Fibroblast of lung (primary cell): ENCODE results near the gene PDZRN4. TPM values are rescaled to one million over a fixed set of nuclear protein-coding genes. Genes with fewer than 3 reads are reported as not detected.
"Not testable (repeated sequence)": the region's sequence is repeated elsewhere in the genome, so short reads cannot be mapped to it uniquely, and the experiment has no call there.

Experiments used
- DNase-seq, 2 donors: peaks; one replicate each; pipeline versions ENCODE4 v3.0.0 to v3.0.0-alpha.2; 2010; ENCODE audit warnings: low read depth in 2 of 2
- H2AFZ ChIP-seq: 2 replicates; pipeline ENCODE4 v1.5.1; 2012; ENCODE audit warnings: low read length, control low read depth, inconsistent platforms
- H3K27ac ChIP-seq: 2 replicates; pipeline ENCODE4 v1.5.1; 2011; ENCODE audit warnings: low read length, control low read depth; ENCODE audit not compliant: insufficient read depth
- H3K27me3 ChIP-seq: 2 replicates; pipeline ENCODE4 v1.5.1; 2011; ENCODE audit warnings: mild to moderate bottlenecking, low read length; ENCODE audit not compliant: control insufficient read depth, insufficient read depth
- H3K36me3 ChIP-seq: 2 replicates; pipeline ENCODE4 v1.5.1; 2011; ENCODE audit warnings: low read length; ENCODE audit not compliant: control insufficient read depth, insufficient read depth
- H3K4me1 ChIP-seq: 2 replicates; pipeline ENCODE4 v1.5.1; 2011; ENCODE audit warnings: low read length; ENCODE audit not compliant: control insufficient read depth, insufficient read depth; ENCODE audit errors: extremely low read depth
- H3K4me2 ChIP-seq: 2 replicates; pipeline ENCODE4 v1.5.1; 2011; ENCODE audit warnings: low read length, control low read depth; ENCODE audit not compliant: insufficient read depth; ENCODE audit errors: extremely low read depth
- H3K4me3 ChIP-seq, 4 experiments: fragments of 200-600 bp in 1 of 4; sonication (generic) in 1 of 4; replicated peaks in 1 of 4; 2 replicates each; pipeline ENCODE4 v1.5.1; 2011 to 2016; ENCODE audit warnings: low read length in 4 of 4, low read depth in 3 of 4, mild to moderate bottlenecking in 3 of 4, control low read depth in 2 of 4, inconsistent platforms in 1 of 4, mixed read lengths in 1 of 4; ENCODE audit not compliant: insufficient read depth in 1 of 4; ENCODE audit errors: control extremely low read depth in 1 of 4
- H3K79me2 ChIP-seq: 2 replicates; pipeline ENCODE4 v1.5.1; 2012; ENCODE audit warnings: mild to moderate bottlenecking, low read length, inconsistent platforms; ENCODE audit not compliant: control insufficient read depth, insufficient read depth
- H3K9ac ChIP-seq: 2 replicates; pipeline ENCODE4 v1.5.1; 2011; ENCODE audit warnings: mild to moderate bottlenecking, low read length, control low read depth; ENCODE audit not compliant: insufficient read depth
- H3K9me3 ChIP-seq: 2 replicates; pipeline ENCODE4 v1.5.1; 2012; ENCODE audit warnings: low read depth, low read length; ENCODE audit not compliant: control insufficient read depth, insufficient read depth
- H4K20me1 ChIP-seq: 2 replicates; pipeline ENCODE4 v1.5.1; 2011; ENCODE audit warnings: low read length; ENCODE audit not compliant: control insufficient read depth, insufficient read depth; ENCODE audit errors: extremely low read depth
- CTCF ChIP-seq, 2 donors: IDR thresholded peaks in 1 of 2; conservative IDR thresholded peaks in 1 of 2; 1 replicate in 1 of 2; 2 replicates in 1 of 2; pipeline ENCODE4 v1.5.1; 2011 to 2012; ENCODE audit warnings: low read length in 2 of 2, control low read depth in 1 of 2, inconsistent platforms in 1 of 2, low read depth in 1 of 2, mild to moderate bottlenecking in 1 of 2
- EZH2 ChIP-seq: IDR thresholded peaks from 2 replicates; pipeline ENCODE4 v1.5.1; 2012; ENCODE audit warnings: low read length, control low read depth, mild to moderate bottlenecking; ENCODE audit errors: missing control alignments
- polyA plus RNA-seq, 2 donors: library from polyadenylated mRNA; depleted of rRNA in 1 of 2; stranded (reverse) in 1 of 2; unstranded in 1 of 2; fragments of >200 nt; gene quantifications; 2 replicates each; pipeline ENCODE4 v1.2.1, GENCODE V29; 2011 to 2012; ENCODE audit warnings: missing spikeins in 1 of 2
- total RNA-seq: library from RNA; depleted of rRNA; stranded (reverse); fragments of >200 nt; gene quantifications from 2 replicates; pipeline ENCODE4 v1.2.1, GENCODE V29; 2014

The PDZRN4 gene
- total and polyA plus RNA-seq, 2 donors (not counting 1 experiment from before 2014, with no cell fraction given): not detected

- no peaks in the 10 kb centered on the region for H3K9me3 ChIP-seq
- H2AFZ ChIP-seq: no peak overlapping the region
- H4K20me1 ChIP-seq: no peaks in the 10 kb centered on the region
- no peak overlapping the region for H3K4me2 ChIP-seq
- no peak for TF ChIP-seq CTCF (conservative IDR thresholded peaks at IDR 0.05 in 1 of 2, IDR thresholded peaks at IDR 0.05 in 1 of 2; ENCODE audit: low read depth in 1 of 2, low read length in 2 of 2)
- no peak for TF ChIP-seq EZH2
- H3K4me3 ChIP-seq: no peak overlapping the region
- no peak for DNase-seq
- no peaks in the 10 kb centered on the region for H3K27me3 ChIP-seq
- H3K9ac ChIP-seq: no peak overlapping the region
- no peaks in the 10 kb centered on the region for H3K79me2 ChIP-seq
- no peak overlapping the region for H3K27ac ChIP-seq
- H3K4me1 ChIP-seq: no peaks in the 10 kb centered on the region
- H3K36me3 ChIP-seq: no peaks in the 10 kb centered on the region
Observed at GRCh38 chr12:41310367-41310766, 122.2 kb downstream of the PDZRN4 start.

- Histone ChIP-seq H3K27me3 (no peaks in the 10 kb centered on the region), H2AFZ (no peak overlapping the region), H3K79me2 (no peaks in the 10 kb centered on the region), H3K4me3 (no peak overlapping the region), H3K36me3 (no peaks in the 10 kb centered on the region), H3K4me2 (no peak overlapping the region), H3K4me1 (no peaks in the 10 kb centered on the region), H3K27ac (no peak overlapping the region), H4K20me1 (no peaks in the 10 kb centered on the region), H3K9me3 (no peaks in the 10 kb centered on the region), H3K9ac (no peak overlapping the region)
- no peak for DNase-seq
- TF ChIP-seq CTCF (conservative IDR thresholded peaks at IDR 0.05 in 1 of 2, IDR thresholded peaks at IDR 0.05 in 1 of 2; ENCODE audit: low read depth in 1 of 2, low read length in 2 of 2): no peak
- no peak for TF ChIP-seq EZH2
Observed at GRCh38 chr12:41311883-41312282, 123.8 kb downstream of the PDZRN4 start.

GRCh38 chr12:41312451-41312850 lies 124.3 kb downstream of the PDZRN4 start:
- H2AFZ ChIP-seq, H3K79me2 ChIP-seq, H3K4me3 ChIP-seq, DNase-seq, H3K4me2 ChIP-seq, H4K20me1 ChIP-seq, H3K9ac ChIP-seq, H3K27me3 ChIP-seq, H3K36me3 ChIP-seq, H3K27ac ChIP-seq, H3K4me1 ChIP-seq, H3K9me3 ChIP-seq: not testable (repeated sequence)

GRCh38 chr12:41325336-41325735 lies 137.2 kb downstream of the PDZRN4 start:
- no peaks in the 10 kb centered on the region for H3K9me3 ChIP-seq
- H3K4me1 ChIP-seq: no peaks in the 10 kb centered on the region
- no peak overlapping the region for H3K4me2 ChIP-seq
- no peak overlapping the region for H3K9ac ChIP-seq
- H4K20me1 ChIP-seq: no peaks in the 10 kb centered on the region
- H3K79me2 ChIP-seq: no peaks in the 10 kb centered on the region
- H3K27ac ChIP-seq: no peak overlapping the region
- H3K36me3 ChIP-seq: no peaks in the 10 kb centered on the region
- no peaks in the 10 kb centered on the region for H3K27me3 ChIP-seq
- TF ChIP-seq CTCF (conservative IDR thresholded peaks at IDR 0.05 in 1 of 2, IDR thresholded peaks at IDR 0.05 in 1 of 2; ENCODE audit: low read depth in 1 of 2, low read length in 2 of 2): no peak
- TF ChIP-seq EZH2: no peak
- DNase-seq: no peak
- H3K4me3 ChIP-seq: no peak overlapping the region
- H2AFZ ChIP-seq: no peak overlapping the region
